TTC549 (cell line): ENCODE measurements around the gene LRRC8A.
"Not testable (repeated sequence)": the region's sequence is repeated elsewhere in the genome, so short reads cannot be mapped to it uniquely, and the experiment has no call there.

Experiments
- FAIRE-seq: peaks from 2 replicates; lab custom pipeline; 2012; peaks lifted over from hg19 to GRCh38; lab: Jason Lieb, UNC

The LRRC8A gene

GRCh38 chr9:128923493-128923883, 41.6 kb downstream of the LRRC8A start:
- no peak for FAIRE-seq

- FAIRE-seq, result no peak
Measured at GRCh38 chr9:128927731-128928411, 45.9 kb downstream of the LRRC8A start.

GRCh38 chr9:128928624-128929023, 46.7 kb downstream of the LRRC8A start:
- FAIRE-seq, result no peak

- no peak for FAIRE-seq
Measured at GRCh38 chr9:128929560-128929959, 47.6 kb downstream of the LRRC8A start.

- no peak for FAIRE-seq
Measured at GRCh38 chr9:128933731-128934130, 51.8 kb downstream of the LRRC8A start.

GRCh38 chr9:128936171-128936865, 54.4 kb downstream of the LRRC8A start:
- no peak for FAIRE-seq

- no peak for FAIRE-seq
Measured at GRCh38 chr9:128937310-128938165, 55.6 kb downstream of the LRRC8A start.

GRCh38 chr9:128940271-128940921, 58.5 kb downstream of the LRRC8A start:
- FAIRE-seq, result no peak

- FAIRE-seq, result no peak
Measured at GRCh38 chr9:128940946-128941755, 59.2 kb downstream of the LRRC8A start.

- no peak for FAIRE-seq
Measured at GRCh38 chr9:128943832-128944620, 62.1 kb downstream of the LRRC8A start.

- FAIRE-seq, result not testable (repeated sequence)
Measured at GRCh38 chr9:128944966-128945365, 63.0 kb downstream of the LRRC8A start.

GRCh38 chr9:128945798-128946501, 64.0 kb downstream of the LRRC8A start:
- FAIRE-seq, result no peak

GRCh38 chr9:128946571-128947276, 64.8 kb downstream of the LRRC8A start:
- FAIRE-seq, result no peak

- FAIRE-seq, result no peak
Measured at GRCh38 chr9:128947277-128947526, 65.3 kb downstream of the LRRC8A start.

GRCh38 chr9:128947527-128948301, 65.8 kb downstream of the LRRC8A start, which contains the start of the genes DOLK and NUP188:
Gene DOLK, minus strand, starts transcription at chr9:128947603. Its CDS starts 300 bp downstream, at chr9:128947303.
Gene NUP188, plus strand, starts transcription at chr9:128947699. Its CDS starts 21 bp downstream, at chr9:128947720.
- FAIRE-seq, result no peak

GRCh38 chr9:128961403-128961802, 79.5 kb downstream of the LRRC8A start:
- not testable (repeated sequence) for FAIRE-seq
